Measurements from ENCODE around the gene ZNF398. TPM values are rescaled to one million over a fixed set of nuclear protein-coding genes. Genes with fewer than 3 reads are reported as not detected.
A peak's percentile ranks its signal among the peaks of the same experiment; 100 is the strongest.

Gene ZNF398
- total and polyA plus RNA-seq, 9 of the 15 experiments (the other 6 are each of a cell fraction or from before 2014, with no cell fraction given) = 4.0 to 18.6 (median 10.4) TPM

DNA sequence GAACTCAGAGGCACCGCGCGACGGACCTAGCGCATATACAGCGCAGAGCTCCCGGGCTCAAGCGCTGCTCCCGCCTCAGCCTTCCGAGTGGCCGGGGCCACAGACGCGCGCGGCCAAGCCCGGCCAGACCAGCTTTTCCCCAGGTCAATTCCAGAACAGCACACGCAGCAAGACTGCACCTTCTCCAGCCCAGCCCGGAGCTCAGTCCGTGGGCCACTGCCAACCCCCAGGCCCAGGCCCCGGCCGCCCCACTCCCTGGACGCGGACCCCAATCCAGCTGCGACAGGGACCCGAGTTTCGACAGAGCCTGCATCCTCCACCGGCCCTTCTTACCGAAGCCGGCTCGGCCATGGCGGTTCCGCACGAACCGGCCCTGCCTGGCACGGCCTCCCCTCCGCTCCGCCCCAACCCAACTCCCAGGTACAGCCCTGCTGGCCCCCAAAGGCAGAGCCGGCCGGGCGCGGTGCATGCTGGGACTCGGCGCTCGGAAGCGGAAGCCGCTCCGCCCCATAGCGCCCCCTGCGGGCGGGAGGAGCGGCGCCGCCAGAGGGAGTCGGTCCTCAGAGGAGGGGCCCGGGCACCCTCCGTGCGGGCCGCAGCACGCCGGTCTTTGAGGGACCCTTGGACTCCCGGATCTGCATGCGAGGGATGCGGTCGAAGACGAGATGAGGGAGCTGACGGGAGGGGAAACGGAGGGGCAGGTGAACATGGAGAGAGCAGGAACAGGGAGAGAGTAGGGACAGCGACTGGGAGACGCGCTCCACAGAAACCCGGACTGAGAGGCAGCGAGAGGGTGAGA, 21.2 kb upstream of the ZNF398 start, which contains the start of gene ZNF425 (continued):
- peak; percentile 80 for TF ChIP-seq MYC (IDR thresholded peaks at IDR 0.05; ENCODE audit: low read depth, low read length)
- TF ChIP-seq MYC (CRISPR knock-in tag; IDR thresholded peaks at IDR 0.05; ENCODE audit: borderline replicate concordance, low read depth) = peak; percentile 58; the same call in 1 of the 2 replicates
- no peak for TF ChIP-seq ZNF124 (CRISPR knock-in tag; IDR thresholded peaks at IDR 0.05)
- TF ChIP-seq CHD1 (IDR thresholded peaks at IDR 0.05; ENCODE audit: low read length) = no peak
- TF ChIP-seq BCL6 (CRISPR knock-in tag; IDR thresholded peaks at IDR 0.05) = no peak
- TF ChIP-seq ZNF121 (CRISPR knock-in tag; conservative IDR thresholded peaks at IDR 0.05) = no peak
- TF ChIP-seq, protein P1, sequence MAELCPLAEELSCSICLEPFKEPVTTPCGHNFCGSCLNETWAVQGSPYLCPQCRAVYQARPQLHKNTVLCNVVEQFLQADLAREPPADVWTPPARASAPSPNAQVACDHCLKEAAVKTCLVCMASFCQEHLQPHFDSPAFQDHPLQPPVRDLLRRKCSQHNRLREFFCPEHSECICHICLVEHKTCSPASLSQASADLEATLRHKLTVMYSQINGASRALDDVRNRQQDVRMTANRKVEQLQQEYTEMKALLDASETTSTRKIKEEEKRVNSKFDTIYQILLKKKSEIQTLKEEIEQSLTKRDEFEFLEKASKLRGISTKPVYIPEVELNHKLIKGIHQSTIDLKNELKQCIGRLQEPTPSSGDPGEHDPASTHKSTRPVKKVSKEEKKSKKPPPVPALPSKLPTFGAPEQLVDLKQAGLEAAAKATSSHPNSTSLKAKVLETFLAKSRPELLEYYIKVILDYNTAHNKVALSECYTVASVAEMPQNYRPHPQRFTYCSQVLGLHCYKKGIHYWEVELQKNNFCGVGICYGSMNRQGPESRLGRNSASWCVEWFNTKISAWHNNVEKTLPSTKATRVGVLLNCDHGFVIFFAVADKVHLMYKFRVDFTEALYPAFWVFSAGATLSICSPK (IDR thresholded peaks at IDR 0.05; ENCODE audit: borderline replicate concordance) = no peak
- TF ChIP-seq, protein P2, sequence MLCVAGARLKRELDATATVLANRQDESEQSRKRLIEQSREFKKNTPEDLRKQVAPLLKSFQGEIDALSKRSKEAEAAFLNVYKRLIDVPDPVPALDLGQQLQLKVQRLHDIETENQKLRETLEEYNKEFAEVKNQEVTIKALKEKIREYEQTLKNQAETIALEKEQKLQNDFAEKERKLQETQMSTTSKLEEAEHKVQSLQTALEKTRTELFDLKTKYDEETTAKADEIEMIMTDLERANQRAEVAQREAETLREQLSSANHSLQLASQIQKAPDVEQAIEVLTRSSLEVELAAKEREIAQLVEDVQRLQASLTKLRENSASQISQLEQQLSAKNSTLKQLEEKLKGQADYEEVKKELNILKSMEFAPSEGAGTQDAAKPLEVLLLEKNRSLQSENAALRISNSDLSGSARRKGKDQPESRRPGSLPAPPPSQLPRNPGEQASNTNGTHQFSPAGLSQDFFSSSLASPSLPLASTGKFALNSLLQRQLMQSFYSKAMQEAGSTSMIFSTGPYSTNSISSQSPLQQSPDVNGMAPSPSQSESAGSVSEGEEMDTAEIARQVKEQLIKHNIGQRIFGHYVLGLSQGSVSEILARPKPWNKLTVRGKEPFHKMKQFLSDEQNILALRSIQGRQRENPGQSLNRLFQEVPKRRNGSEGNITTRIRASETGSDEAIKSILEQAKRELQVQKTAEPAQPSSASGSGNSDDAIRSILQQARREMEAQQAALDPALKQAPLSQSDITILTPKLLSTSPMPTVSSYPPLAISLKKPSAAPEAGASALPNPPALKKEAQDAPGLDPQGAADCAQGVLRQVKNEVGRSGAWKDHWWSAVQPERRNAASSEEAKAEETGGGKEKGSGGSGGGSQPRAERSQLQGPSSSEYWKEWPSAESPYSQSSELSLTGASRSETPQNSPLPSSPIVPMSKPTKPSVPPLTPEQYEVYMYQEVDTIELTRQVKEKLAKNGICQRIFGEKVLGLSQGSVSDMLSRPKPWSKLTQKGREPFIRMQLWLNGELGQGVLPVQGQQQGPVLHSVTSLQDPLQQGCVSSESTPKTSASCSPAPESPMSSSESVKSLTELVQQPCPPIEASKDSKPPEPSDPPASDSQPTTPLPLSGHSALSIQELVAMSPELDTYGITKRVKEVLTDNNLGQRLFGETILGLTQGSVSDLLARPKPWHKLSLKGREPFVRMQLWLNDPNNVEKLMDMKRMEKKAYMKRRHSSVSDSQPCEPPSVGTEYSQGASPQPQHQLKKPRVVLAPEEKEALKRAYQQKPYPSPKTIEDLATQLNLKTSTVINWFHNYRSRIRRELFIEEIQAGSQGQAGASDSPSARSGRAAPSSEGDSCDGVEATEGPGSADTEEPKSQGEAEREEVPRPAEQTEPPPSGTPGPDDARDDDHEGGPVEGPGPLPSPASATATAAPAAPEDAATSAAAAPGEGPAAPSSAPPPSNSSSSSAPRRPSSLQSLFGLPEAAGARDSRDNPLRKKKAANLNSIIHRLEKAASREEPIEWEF (CRISPR knock-in tag; IDR thresholded peaks at IDR 0.05) = no peak
- TF ChIP-seq ZNF668 (CRISPR knock-in tag; IDR thresholded peaks at IDR 0.05) = no peak
- TF ChIP-seq POLR2AphosphoS2 (IDR thresholded peaks at IDR 0.05; ENCODE audit: low read length) = peak; percentile 76; the same call in 1 of the 2 replicates
- TF ChIP-seq STAT5B (CRISPR knock-in tag; IDR thresholded peaks at IDR 0.05) = no peak
- TF ChIP-seq ESRRA (IDR thresholded peaks at IDR 0.05; ENCODE audit: borderline replicate concordance, low read depth) = peak; percentile 82; the same call in 1 of the 2 replicates
- TF ChIP-seq POLR2B (IDR thresholded peaks at IDR 0.05; ENCODE audit: low read depth, partially characterized antibody) = peak; percentile 98
- no peak; the same call in 1 of the 2 replicates for TF ChIP-seq E2F3 (CRISPR knock-in tag; IDR thresholded peaks at IDR 0.05)
- no peak for TF ChIP-seq COPS2 (conservative IDR thresholded peaks at IDR 0.05)
- TF ChIP-seq, protein P3, sequence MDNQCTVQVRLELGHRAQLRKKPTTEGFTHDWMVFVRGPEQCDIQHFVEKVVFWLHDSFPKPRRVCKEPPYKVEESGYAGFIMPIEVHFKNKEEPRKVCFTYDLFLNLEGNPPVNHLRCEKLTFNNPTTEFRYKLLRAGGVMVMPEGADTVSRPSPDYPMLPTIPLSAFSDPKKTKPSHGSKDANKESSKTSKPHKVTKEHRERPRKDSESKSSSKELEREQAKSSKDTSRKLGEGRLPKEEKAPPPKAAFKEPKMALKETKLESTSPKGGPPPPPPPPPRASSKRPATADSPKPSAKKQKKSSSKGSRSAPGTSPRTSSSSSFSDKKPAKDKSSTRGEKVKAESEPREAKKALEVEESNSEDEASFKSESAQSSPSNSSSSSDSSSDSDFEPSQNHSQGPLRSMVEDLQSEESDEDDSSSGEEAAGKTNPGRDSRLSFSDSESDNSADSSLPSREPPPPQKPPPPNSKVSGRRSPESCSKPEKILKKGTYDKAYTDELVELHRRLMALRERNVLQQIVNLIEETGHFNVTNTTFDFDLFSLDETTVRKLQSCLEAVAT (IDR thresholded peaks at IDR 0.05) = peak; percentile 87 to 90
- peak; percentile 54; the same call in 1 of the 2 replicates for TF ChIP-seq NBN (IDR thresholded peaks at IDR 0.05; ENCODE audit: low read depth)
- TF ChIP-seq ZNF764 (CRISPR knock-in tag; IDR thresholded peaks at IDR 0.05; ENCODE audit: low read depth) = no peak; the same call in 1 of the 2 replicates
- peak; percentile 47 for TF ChIP-seq BCOR (IDR thresholded peaks at IDR 0.05)
- TF ChIP-seq PML (IDR thresholded peaks at IDR 0.05; ENCODE audit: low read length) = peak; percentile 92
- no peak for TF ChIP-seq ZKSCAN8 (CRISPR knock-in tag; IDR thresholded peaks at IDR 0.05)
- no peak for TF ChIP-seq ZNF79 (CRISPR knock-in tag; IDR thresholded peaks at IDR 0.05; ENCODE audit: low read depth)

Data from K562 (cell line).